Thyroid gland (tissue), 4 donors: ENCODE results near the gene CLCN5.

Experiments
- POLR2A ChIP-seq, 2 donors: fragments of 450-650 bp; IDR thresholded peaks; one replicate each; pipeline ENCODE4 v1.6.1; 2017; ENCODE audit warnings: antibody characterized with exemption in 2 of 2, mild to moderate bottlenecking in 2 of 2, moderate library complexity in 1 of 2
- TF ChIP-seq, protein P1 (sequence below), 6 experiments: fragments of 200-600 bp in 3 of 6; fragments of 450-650 bp in 3 of 6; sonication (generic) in 3 of 6; IDR thresholded peaks; one replicate each; pipeline ENCODE4 v1.5.1; 2016 to 2019; ENCODE audit warnings: antibody characterized with exemption in 6 of 6, mild to moderate bottlenecking in 2 of 6, inconsistent platforms in 1 of 6, moderate library complexity in 1 of 6

GRCh38 chrX:50098749-50099148 is 176.4 kb downstream of the CLCN5 start:
- TF ChIP-seq, protein P1, sequence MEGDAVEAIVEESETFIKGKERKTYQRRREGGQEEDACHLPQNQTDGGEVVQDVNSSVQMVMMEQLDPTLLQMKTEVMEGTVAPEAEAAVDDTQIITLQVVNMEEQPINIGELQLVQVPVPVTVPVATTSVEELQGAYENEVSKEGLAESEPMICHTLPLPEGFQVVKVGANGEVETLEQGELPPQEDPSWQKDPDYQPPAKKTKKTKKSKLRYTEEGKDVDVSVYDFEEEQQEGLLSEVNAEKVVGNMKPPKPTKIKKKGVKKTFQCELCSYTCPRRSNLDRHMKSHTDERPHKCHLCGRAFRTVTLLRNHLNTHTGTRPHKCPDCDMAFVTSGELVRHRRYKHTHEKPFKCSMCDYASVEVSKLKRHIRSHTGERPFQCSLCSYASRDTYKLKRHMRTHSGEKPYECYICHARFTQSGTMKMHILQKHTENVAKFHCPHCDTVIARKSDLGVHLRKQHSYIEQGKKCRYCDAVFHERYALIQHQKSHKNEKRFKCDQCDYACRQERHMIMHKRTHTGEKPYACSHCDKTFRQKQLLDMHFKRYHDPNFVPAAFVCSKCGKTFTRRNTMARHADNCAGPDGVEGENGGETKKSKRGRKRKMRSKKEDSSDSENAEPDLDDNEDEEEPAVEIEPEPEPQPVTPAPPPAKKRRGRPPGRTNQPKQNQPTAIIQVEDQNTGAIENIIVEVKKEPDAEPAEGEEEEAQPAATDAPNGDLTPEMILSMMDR (IDR thresholded peaks at IDR 0.05) = no peak
- no peak for TF ChIP-seq POLR2A (IDR thresholded peaks at IDR 0.05)
